Mononuclear cell (primary cell): ENCODE data around the gene SLC38A9. TPM values are rescaled to one million over a fixed set of nuclear protein-coding genes. Genes with fewer than 3 reads are reported as not detected.
"Not testable (repeated sequence)": the region's sequence is repeated elsewhere in the genome, so short reads cannot be mapped to it uniquely, and the experiment has no call there.

ENCODE experiments used
- H3K27me3 ChIP-seq: 2 replicates; pipeline ENCODE4 v1.6.0; 2011; ENCODE audit warnings: low read length, control low read depth; ENCODE audit not compliant: insufficient read depth
- H3K4me1 ChIP-seq: 2 replicates; pipeline ENCODE4 v1.5.1; 2011; ENCODE audit warnings: mild to moderate bottlenecking, low read length, control low read depth; ENCODE audit not compliant: insufficient read depth
- H3K4me3 ChIP-seq: 2 replicates; pipeline ENCODE4 v1.5.1; 2011; ENCODE audit warnings: mild to moderate bottlenecking, low read length, moderate library complexity
- H3K9me3 ChIP-seq: 2 replicates; pipeline ENCODE4 v1.5.1; 2011; ENCODE audit warnings: low read depth, mild to moderate bottlenecking, control low read depth, low read length
- total RNA-seq: library from RNA; depleted of rRNA; stranded (reverse); fragments of >200 nt; gene quantifications from one replicate; pipeline ENCODE4 v1.2.3, GENCODE V29; 2012

Gene SLC38A9
- total RNA-seq, 1 donor, result 20.4 TPM

GRCh38 chr5:55620766-55621160 is 91.4 kb downstream of the SLC38A9 start:
- no peaks in the 10 kb centered on the region for H3K9me3 ChIP-seq
- H3K4me1 ChIP-seq, result peaks cover 7% of the 10 kb centered on the region
- no peaks in the 10 kb centered on the region for H3K27me3 ChIP-seq
- H3K4me3 ChIP-seq, result no peak overlapping the region

GRCh38 chr5:55620009-55620765 is 91.9 kb downstream of the SLC38A9 start:
- H3K4me1 ChIP-seq, result peaks cover 7% of the 10 kb centered on the region
- no peaks in the 10 kb centered on the region for H3K9me3 ChIP-seq
- no peak overlapping the region for H3K4me3 ChIP-seq
- no peaks in the 10 kb centered on the region for H3K27me3 ChIP-seq

- Histone ChIP-seq H3K9me3 (no peaks in the 10 kb centered on the region), H3K4me1 (peaks cover 7% of the 10 kb centered on the region), H3K4me3 (no peak overlapping the region), H3K27me3 (no peaks in the 10 kb centered on the region)
These were observed 93.8 kb downstream of the SLC38A9 start for GRCh38 chr5:55618318-55618717.

GRCh38 chr5:55613112-55613868 is 98.8 kb downstream of the SLC38A9 start:
- Histone ChIP-seq H3K4me3 (no peak overlapping the region), H3K9me3 (no peaks in the 10 kb centered on the region), H3K4me1 (no peaks in the 10 kb centered on the region), H3K27me3 (no peaks in the 10 kb centered on the region)

- H3K9me3 ChIP-seq, result no peaks in the 10 kb centered on the region
- H3K4me1 ChIP-seq, result no peaks in the 10 kb centered on the region
- H3K4me3 ChIP-seq, result no peak overlapping the region
- no peaks in the 10 kb centered on the region for H3K27me3 ChIP-seq
These were observed 101.6 kb downstream of the SLC38A9 start for GRCh38 chr5:55610542-55610941.

- no peak overlapping the region for H3K4me3 ChIP-seq
- H3K4me1 ChIP-seq, result no peaks in the 10 kb centered on the region
- no peaks in the 10 kb centered on the region for H3K9me3 ChIP-seq
- no peaks in the 10 kb centered on the region for H3K27me3 ChIP-seq
These were observed 102.7 kb downstream of the SLC38A9 start for GRCh38 chr5:55609413-55609812.

- no peaks in the 10 kb centered on the region for H3K9me3 ChIP-seq
- no peak overlapping the region for H3K4me3 ChIP-seq
- H3K4me1 ChIP-seq, result no peaks in the 10 kb centered on the region
- no peaks in the 10 kb centered on the region for H3K27me3 ChIP-seq
These were observed 103.4 kb downstream of the SLC38A9 start for GRCh38 chr5:55608595-55609349.

- H3K4me1 ChIP-seq, H3K9me3 ChIP-seq, H3K27me3 ChIP-seq, H3K4me3 ChIP-seq: not testable (repeated sequence)
These were observed 104.8 kb downstream of the SLC38A9 start for GRCh38 chr5:55607309-55607708.

- H3K27me3 ChIP-seq, result no peaks in the 10 kb centered on the region
- peaks cover 16% of the 10 kb centered on the region for H3K4me1 ChIP-seq
- no peaks in the 10 kb centered on the region for H3K9me3 ChIP-seq
- H3K4me3 ChIP-seq, result no peak overlapping the region
These were observed 107.5 kb downstream of the SLC38A9 start for GRCh38 chr5:55604611-55605067.

- no peaks in the 10 kb centered on the region for H3K9me3 ChIP-seq
- no peaks in the 10 kb centered on the region for H3K27me3 ChIP-seq
- H3K4me3 ChIP-seq, result no peak overlapping the region
- H3K4me1 ChIP-seq, result peaks cover 16% of the 10 kb centered on the region
These were observed 108.2 kb downstream of the SLC38A9 start for GRCh38 chr5:55603922-55604321.

- H3K27me3 ChIP-seq, result no peaks in the 10 kb centered on the region
- H3K9me3 ChIP-seq, result no peaks in the 10 kb centered on the region
These were observed 110.5 kb downstream of the SLC38A9 start for GRCh38 chr5:55601628-55602027.

GRCh38 chr5:55601204-55601618 is 110.9 kb downstream of the SLC38A9 start:
- Histone ChIP-seq H3K9me3 (no peaks in the 10 kb centered on the region), H3K4me3 (no peak overlapping the region), H3K27me3 (no peaks in the 10 kb centered on the region), H3K4me1 (peaks cover 16% of the 10 kb centered on the region)

More at GRCh38 chr5:55601628-55602027, 110.5 kb downstream of the SLC38A9 start:
- peaks cover 16% of the 10 kb centered on the region for H3K4me1 ChIP-seq
- H3K4me3 ChIP-seq, result no peak overlapping the region

GRCh38 chr5:55600497-55601203 is 111.5 kb downstream of the SLC38A9 start:
- Histone ChIP-seq H3K27me3 (no peaks in the 10 kb centered on the region), H3K4me3 (no peak overlapping the region), H3K4me1 (peaks cover 16% of the 10 kb centered on the region), H3K9me3 (no peaks in the 10 kb centered on the region)

GRCh38 chr5:55600086-55600485 is 112.0 kb downstream of the SLC38A9 start:
- Histone ChIP-seq H3K4me3 (no peak overlapping the region), H3K9me3 (no peaks in the 10 kb centered on the region), H3K4me1 (peaks cover 16% of the 10 kb centered on the region), H3K27me3 (no peaks in the 10 kb centered on the region)
